IMR-90 (cell line): ENCODE measurements around the gene RPUSD1. TPM values are rescaled to one million over a fixed set of nuclear protein-coding genes. Genes with fewer than 3 reads are reported as not detected.

Source experiments
- ATAC-seq: fragments of 200-7000 bp; cut with Tn5 transposase; 2 replicates; pipeline ENCODE4 v1.9.1; 2020; ENCODE audit warnings: low read depth, mild to moderate bottlenecking, moderate library complexity
- BruUV-seq: library from RNA; stranded (reverse); fragments of 400-500 nt; replicated peaks from 2 replicates; lab custom pipeline; 2021; lab: Mats Ljungman, UMichigan
- CTCF ChIA-PET: fragments of 300-600 bp; formaldehyde crosslinking; extraction: SDS; loops from one replicate; lab custom pipeline; 2021; ENCODE audit warnings: antibody characterized with exemption; lab: Yijun Ruan, JAX
- POLR2A ChIA-PET: fragments of 300-600 bp; sonication (Branson Sonifier 250); formaldehyde crosslinking; loops from one replicate; lab custom pipeline; 2022; ENCODE audit warnings: antibody characterized with exemption; ENCODE audit not compliant: unreplicated experiment; lab: Charles Lee
- DNase-seq: peaks from one replicate; pipeline ENCODE4 v3.0.0; 2013
- H2AFZ ChIP-seq: replicated peaks from 2 replicates; pipeline ENCODE3; 2013; ENCODE audit warnings: low read length, mild to moderate bottlenecking; ENCODE audit not compliant: poor library complexity
- H2AK5ac ChIP-seq: 2 replicates; pipeline ENCODE4 v1.6.1; 2013; ENCODE audit warnings: low read depth, low read length, inconsistent platforms
- H2AK9ac ChIP-seq: replicated peaks from 2 replicates; pipeline ENCODE3; 2013; ENCODE audit warnings: mild to moderate bottlenecking, low read depth, low read length, moderate library complexity; ENCODE audit not compliant: poor library complexity
- H2BK120ac ChIP-seq: 2 replicates; pipeline ENCODE4 v1.6.1; 2013; ENCODE audit warnings: low read depth, low read length, inconsistent platforms
- H2BK15ac ChIP-seq: 3 replicates; pipeline ENCODE4 v1.6.1; 2013; ENCODE audit warnings: low read depth, low read length, inconsistent platforms
- H2BK20ac ChIP-seq: 2 replicates; pipeline ENCODE4 v1.6.1; 2013; ENCODE audit warnings: low read depth, mild to moderate bottlenecking, inconsistent platforms, low read length, moderate library complexity
- H2BK5ac ChIP-seq: 2 replicates; pipeline ENCODE4 v1.6.1; 2013; ENCODE audit warnings: mild to moderate bottlenecking, low read depth, low read length, inconsistent platforms; ENCODE audit not compliant: poor library complexity, severe bottlenecking
- H3K14ac ChIP-seq: replicated peaks from 2 replicates; pipeline ENCODE4 v1.6.1; 2013; ENCODE audit warnings: low read depth, low read length, inconsistent platforms
- H3K18ac ChIP-seq: 2 replicates; pipeline ENCODE4 v1.6.1; 2013; ENCODE audit warnings: low read depth, low read length, control low read depth
- H3K23ac ChIP-seq: 2 replicates; pipeline ENCODE4 v1.6.1; 2013; ENCODE audit warnings: low read depth, low read length, inconsistent platforms
- H3K27ac ChIP-seq: 2 replicates; pipeline ENCODE4 v1.5.1; 2013; ENCODE audit warnings: mild to moderate bottlenecking, control low read depth, low read length; ENCODE audit not compliant: insufficient read depth
- H3K27me3 ChIP-seq: 2 replicates; pipeline ENCODE4 v1.6.1; 2013; ENCODE audit warnings: low read length; ENCODE audit not compliant: control insufficient read depth, insufficient read depth
- H3K36me3 ChIP-seq: 2 replicates; pipeline ENCODE4 v1.6.1; 2013; ENCODE audit warnings: low read length, mixed read lengths; ENCODE audit not compliant: control insufficient read depth, insufficient read depth
- H3K4ac ChIP-seq: 2 replicates; pipeline ENCODE4 v1.6.1; 2013; ENCODE audit warnings: low read depth, low read length, inconsistent platforms
- H3K4me1 ChIP-seq: 2 replicates; pipeline ENCODE4 v1.6.1; 2013; ENCODE audit warnings: low read length, mixed read lengths; ENCODE audit not compliant: control insufficient read depth, insufficient read depth
- H3K4me2 ChIP-seq: 2 replicates; pipeline ENCODE4 v1.6.1; 2013; ENCODE audit warnings: low read depth, mild to moderate bottlenecking, control low read depth, low read length, moderate library complexity
- H3K4me3 ChIP-seq: 2 replicates; pipeline ENCODE4 v1.5.1; 2013; ENCODE audit warnings: low read depth, mild to moderate bottlenecking, control low read depth, low read length, moderate library complexity; ENCODE audit not compliant: insufficient read depth
- H3K56ac ChIP-seq: 2 replicates; pipeline ENCODE4 v1.6.1; 2013; ENCODE audit warnings: low read length, inconsistent platforms; ENCODE audit not compliant: insufficient read depth; ENCODE audit errors: extremely low read depth
- H3K79me1 ChIP-seq, 2 experiments: 2 replicates each; pipeline ENCODE4 v1.6.1; 2013; ENCODE audit warnings: low read length in 2 of 2, inconsistent platforms in 1 of 2, low read depth in 1 of 2
- H3K9ac ChIP-seq: 2 replicates; pipeline ENCODE4 v1.6.1; 2013; ENCODE audit warnings: low read depth, low read length, control low read depth
- H3K9me1 ChIP-seq: 2 replicates; pipeline ENCODE4 v1.6.1; 2013; ENCODE audit warnings: low read length, inconsistent platforms; ENCODE audit not compliant: insufficient read depth
- H3K9me3 ChIP-seq: 2 replicates; pipeline ENCODE4 v1.6.1; 2013; ENCODE audit warnings: low read length; ENCODE audit not compliant: control insufficient read depth, insufficient read depth
- H4K20me1 ChIP-seq: 2 replicates; pipeline ENCODE4 v1.6.1; 2013; ENCODE audit warnings: low read length, inconsistent platforms; ENCODE audit not compliant: insufficient read depth
- H4K5ac ChIP-seq: 2 replicates; pipeline ENCODE4 v1.6.1; 2013; ENCODE audit warnings: mild to moderate bottlenecking, low read depth, low read length, control low read depth
- H4K8ac ChIP-seq, 2 experiments: 2 replicates each; pipeline ENCODE4 v1.6.1; 2013; ENCODE audit warnings: low read depth in 2 of 2, low read length in 2 of 2, control low read depth in 1 of 2, inconsistent platforms in 1 of 2
- H4K91ac ChIP-seq: 2 replicates; pipeline ENCODE4 v1.6.1; 2013; ENCODE audit warnings: low read depth, low read length, inconsistent platforms; ENCODE audit not compliant: insufficient read depth
- BHLHE40 ChIP-seq: fragments of 150-350 bp; IDR thresholded peaks from 2 replicates; pipeline ENCODE4 v1.6.1; 2016; ENCODE audit warnings: mild to moderate bottlenecking, low read depth, low read length
- CEBPB ChIP-seq: IDR thresholded peaks from 2 replicates; pipeline ENCODE4 v1.6.1; 2012; ENCODE audit warnings: low read depth, low read length, improper control_type of control experiment
- CHD1 ChIP-seq: IDR thresholded peaks from 2 replicates; pipeline ENCODE4 v1.6.1; 2012; ENCODE audit warnings: low read depth, low read length, improper control_type of control experiment
- CTCF ChIP-seq: conservative IDR thresholded peaks from 2 replicates; pipeline ENCODE4 v1.5.1; 2012; ENCODE audit warnings: mild to moderate bottlenecking, low read depth, low read length, improper control_type of control experiment
- ELK1 ChIP-seq: fragments of 150-350 bp; IDR thresholded peaks from 2 replicates; pipeline ENCODE4 v1.6.1; 2016; ENCODE audit warnings: low read depth, mild to moderate bottlenecking, low read length, moderate library complexity, borderline replicate concordance
- FOS ChIP-seq: fragments of 150-350 bp; IDR thresholded peaks from 2 replicates; pipeline ENCODE4 v1.6.1; 2016; ENCODE audit warnings: low read depth, low read length
- MAFK ChIP-seq: IDR thresholded peaks from 2 replicates; pipeline ENCODE4 v1.6.1; 2012; ENCODE audit warnings: low read depth, low read length, improper control_type of control experiment
- MAZ ChIP-seq: IDR thresholded peaks from 2 replicates; pipeline ENCODE4 v1.6.1; 2012; ENCODE audit warnings: low read depth, mild to moderate bottlenecking, low read length, improper control_type of control experiment, moderate library complexity, borderline replicate concordance
- MXI1 ChIP-seq: IDR thresholded peaks from 2 replicates; pipeline ENCODE4 v1.6.1; 2012; ENCODE audit warnings: low read depth, mild to moderate bottlenecking, low read length, moderate library complexity, borderline replicate concordance
- NFE2L2 ChIP-seq: fragments of 150-350 bp; IDR thresholded peaks from 2 replicates; pipeline ENCODE4 v1.6.1; 2016; ENCODE audit warnings: low read depth, mild to moderate bottlenecking, low read length
- POLR2A ChIP-seq: IDR thresholded peaks from 2 replicates; pipeline ENCODE4 v1.6.1; 2012; ENCODE audit warnings: mild to moderate bottlenecking, low read depth, low read length
- RAD21 ChIP-seq: IDR thresholded peaks from 2 replicates; pipeline ENCODE4 v1.6.1; 2012; ENCODE audit warnings: low read length, improper control_type of control experiment
- RCOR1 ChIP-seq: IDR thresholded peaks from 2 replicates; pipeline ENCODE4 v1.6.1; 2012; ENCODE audit warnings: mild to moderate bottlenecking, low read length, improper control_type of control experiment; ENCODE audit not compliant: insufficient replicate concordance
- RFX5 ChIP-seq: IDR thresholded peaks from 2 replicates; pipeline ENCODE4 v1.8.0; 2012; ENCODE audit warnings: low read depth, mild to moderate bottlenecking, low read length, moderate library complexity
- SMC3 ChIP-seq: fragments of 150-350 bp; IDR thresholded peaks from 2 replicates; pipeline ENCODE4 v1.6.1; 2016; ENCODE audit warnings: low read depth, mild to moderate bottlenecking, antibody characterized with exemption, low read length, moderate library complexity
- USF2 ChIP-seq: fragments of 150-350 bp; IDR thresholded peaks from 2 replicates; pipeline ENCODE4 v1.6.1; 2017; ENCODE audit warnings: mild to moderate bottlenecking, antibody characterized with exemption, low read length, low read depth
- WGBS, 2 experiments: methylation state at CpG; one replicate each; pipeline versions ENCODE4 v1.1.5 to v1.1.7; 2013; ENCODE audit warnings: missing lambda C conversion rate in 2 of 2; ENCODE audit not compliant: insufficient read length in 1 of 2; ENCODE audit errors: extremely low coverage in 2 of 2; 5-methylcytosine and 5-hydroxymethylcytosine counted together
- dilution Hi-C: fragments of 300-500 bp; cut with HindIII; formaldehyde crosslinking; loops from one replicate; pipeline ENCODE4 v1.14.3; 2018; ENCODE audit warnings: low sequenced_read_pairs; ENCODE audit not compliant: unreplicated experiment
- in situ Hi-C: fragments of 300-500 bp; cut with MboI; formaldehyde crosslinking; loops from 3 replicates; pipeline ENCODE4 v1.14.3; 2019; ENCODE audit warnings: low sequenced_read_pairs, inconsistent platforms, mixed read lengths
- intact Hi-C: fragments of 100-400 bp; cut with micrococcal nuclease; formaldehyde crosslinking; loops from 2 replicates; pipeline ENCODE4 v1.10.0; 2022
- polyA plus RNA-seq, 3 experiments: library from polyadenylated mRNA; depleted of rRNA; stranded (reverse); fragments of >200 nt; gene quantifications; 2 replicates each; pipeline ENCODE4 v1.2.3, GENCODE V29; 2012; ENCODE audit warnings: low replicate concordance in 1 of 3
- total RNA-seq: library from RNA; depleted of rRNA; stranded (reverse); fragments of >200 nt; gene quantifications from 2 replicates; pipeline ENCODE4 v1.2.3, GENCODE V29; 2012

Gene RPUSD1
- total and polyA plus RNA-seq, 2 of the 4 experiments (the other 2 are of a cell fraction): 13.1 to 32.3 TPM

- DNase-seq (no peak), ATAC-seq (no peak)
- H3K14ac ChIP-seq: no peak overlapping the region
- H3K9me1 ChIP-seq: no peaks in the 10 kb centered on the region
- 94% methylated on average over 6 of the region's 8 CpGs; no CpG with 5 or more reads in 1 of the 2 experiments for WGBS, 2 experiments
- no TSS peak for BruUV-seq
- H2AK5ac ChIP-seq: no peak overlapping the region
- H3K23ac ChIP-seq: no peak overlapping the region
- ChIA-PET POLR2A (no interaction called here), CTCF (no interaction called here)
- dilution Hi-C loops: no loop called here
- H2AFZ ChIP-seq: no peak overlapping the region
- H2BK15ac ChIP-seq: no peak overlapping the region
- no peak overlapping the region for H4K5ac ChIP-seq
- H3K79me1 ChIP-seq: peaks cover 0 to 10% of the 10 kb centered on the region in 2 experiments; a peak in 2 of 4 replicates
- no peak overlapping the region for H2AK9ac ChIP-seq
- H3K18ac ChIP-seq: no peak overlapping the region
- intact Hi-C loops: no loop called here
- peaks cover 10% of the 10 kb centered on the region for H3K36me3 ChIP-seq
- H3K9me3 ChIP-seq: no peaks in the 10 kb centered on the region
- H3K27me3 ChIP-seq: no peaks in the 10 kb centered on the region
- peaks cover 4% of the 10 kb centered on the region for H4K20me1 ChIP-seq
- in situ Hi-C loops: no loop called here
- no peak overlapping the region for H3K27ac ChIP-seq
- H3K9ac ChIP-seq: no peak overlapping the region
- H2BK5ac ChIP-seq: no peak overlapping the region
- no peak overlapping the region for H2BK120ac ChIP-seq
- no peak overlapping the region for H3K4ac ChIP-seq
- H2BK20ac ChIP-seq: no peak overlapping the region
- H4K8ac ChIP-seq: no peak overlapping the region
- peaks cover 5% of the 10 kb centered on the region; the same call in 1 of the 2 replicates for H3K4me1 ChIP-seq
- H3K4me3 ChIP-seq: no peak overlapping the region
- TF ChIP-seq FOS (no peak), RCOR1 (no peak), CHD1 (no peak), ELK1 (no peak), MAZ (no peak), POLR2A (no peak), MXI1 (no peak), RFX5 (no peak), SMC3 (no peak), CTCF (no peak), BHLHE40 (no peak), RAD21 (no peak), USF2 (no peak), MAFK (no peak), CEBPB (no peak), NFE2L2 (no peak)
- no peak overlapping the region for H3K56ac ChIP-seq
- H3K4me2 ChIP-seq: no peak overlapping the region
- H4K91ac ChIP-seq: no peak overlapping the region
Observed at GRCh38 chr16:793414-793813, 5.2 kb upstream of the RPUSD1 start.
